CD1c-positive myeloid dendritic cell (primary cell): ENCODE measurements around the gene YIPF5.

Source experiments
- DNase-seq: peaks from one replicate; pipeline ENCODE4 v3.0.0-alpha.2; 2016; ENCODE audit errors: extremely low spot score

The YIPF5 gene

DNA sequence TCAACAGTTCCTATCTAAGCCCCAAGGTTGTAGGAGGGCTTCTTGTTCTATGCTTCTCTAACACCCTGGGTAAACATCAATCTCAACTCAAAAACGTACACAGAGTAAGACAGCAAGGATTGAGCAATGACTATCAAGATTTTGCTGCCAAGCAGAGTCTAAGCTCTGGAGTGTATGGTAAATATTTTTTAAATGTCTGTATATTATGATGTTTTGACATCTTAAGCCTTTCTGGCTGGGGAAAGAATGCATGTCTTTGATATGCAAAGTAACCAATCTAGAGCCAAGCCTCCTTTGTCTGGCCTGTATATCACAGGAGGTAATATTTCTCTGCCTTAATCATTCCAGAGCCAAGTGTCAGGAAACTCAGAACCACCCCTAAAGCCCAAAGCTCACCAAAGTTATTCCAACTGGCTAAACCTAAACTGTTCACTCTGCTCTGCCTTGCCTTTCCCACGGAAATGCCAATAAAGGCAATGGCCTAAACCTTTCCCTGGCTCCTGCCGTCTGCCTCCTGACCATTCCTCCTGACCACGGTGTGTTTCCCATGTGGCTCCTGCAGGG is 45.2 kb downstream of the YIPF5 start:
- no peak for DNase-seq

- DNase-seq, result no peak
Measured at GRCh38 chr5:144122641-144123040, 47.8 kb downstream of the YIPF5 start.

DNA sequence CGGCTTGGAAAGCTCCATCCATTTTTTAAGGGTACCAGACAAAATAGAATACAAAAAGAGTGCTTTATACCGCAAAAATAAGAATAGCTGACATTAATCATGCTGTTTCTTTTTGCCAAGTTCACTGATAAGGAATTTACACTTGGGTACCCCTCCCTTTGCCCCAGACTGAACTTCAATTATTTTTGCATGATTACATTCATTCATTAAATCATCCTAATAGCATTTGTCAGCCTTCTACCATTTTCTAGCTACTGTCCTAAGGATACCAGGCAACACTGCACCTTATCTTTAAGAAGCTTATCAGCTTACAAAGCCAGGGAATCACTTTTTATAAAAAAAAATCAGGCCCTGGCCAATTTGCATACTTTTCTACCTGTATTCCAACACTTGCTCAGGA is 48.4 kb downstream of the YIPF5 start:
- no peak for DNase-seq

GRCh38 chr5:144121577-144121976 is 48.9 kb downstream of the YIPF5 start:
- DNase-seq, result no peak

DNA sequence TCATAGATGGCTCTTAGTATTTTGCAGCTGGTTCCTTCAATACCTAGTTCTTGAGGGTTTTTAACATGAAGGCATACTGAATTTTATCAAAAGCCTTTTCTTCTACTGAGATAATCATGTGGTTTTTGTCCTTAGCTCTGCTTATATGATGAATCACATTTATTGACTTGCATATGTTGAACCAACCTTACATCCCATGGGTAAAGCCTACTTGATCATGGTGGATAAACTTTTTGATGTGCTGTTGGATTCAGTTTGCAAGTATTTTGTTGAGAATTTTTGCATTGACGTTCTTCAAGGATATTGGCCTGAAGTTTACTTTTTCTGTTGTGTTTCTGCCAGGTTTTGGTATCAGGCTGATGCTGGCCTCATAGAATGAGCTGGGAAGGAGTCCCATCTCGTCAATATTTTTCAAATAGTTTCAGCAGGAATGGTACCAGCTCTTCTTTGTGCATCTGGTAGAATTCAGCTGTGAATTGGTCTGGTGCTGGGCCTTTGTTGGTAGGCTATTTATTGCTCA is 49.7 kb downstream of the YIPF5 start:
- no peak for DNase-seq

DNA sequence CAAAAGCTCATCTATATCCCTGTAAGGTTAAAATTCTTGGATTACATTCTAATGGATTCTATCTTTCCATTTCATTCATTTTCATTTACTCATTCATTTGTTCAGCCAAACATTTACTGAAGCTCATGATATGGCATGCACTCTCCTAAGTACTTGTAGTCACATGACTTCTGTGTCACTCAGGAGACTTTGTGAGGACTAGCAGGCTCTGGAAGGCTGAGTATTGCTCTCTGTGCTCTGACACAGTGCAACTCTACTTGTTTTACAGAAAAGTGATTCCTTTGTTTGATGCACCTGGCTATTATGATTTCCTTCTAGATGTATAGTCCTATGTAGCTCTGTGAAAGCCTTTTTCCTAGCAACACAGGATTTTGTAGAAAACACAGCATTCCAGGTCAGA is 53.0 kb downstream of the YIPF5 start:
- no peak for DNase-seq

DNA sequence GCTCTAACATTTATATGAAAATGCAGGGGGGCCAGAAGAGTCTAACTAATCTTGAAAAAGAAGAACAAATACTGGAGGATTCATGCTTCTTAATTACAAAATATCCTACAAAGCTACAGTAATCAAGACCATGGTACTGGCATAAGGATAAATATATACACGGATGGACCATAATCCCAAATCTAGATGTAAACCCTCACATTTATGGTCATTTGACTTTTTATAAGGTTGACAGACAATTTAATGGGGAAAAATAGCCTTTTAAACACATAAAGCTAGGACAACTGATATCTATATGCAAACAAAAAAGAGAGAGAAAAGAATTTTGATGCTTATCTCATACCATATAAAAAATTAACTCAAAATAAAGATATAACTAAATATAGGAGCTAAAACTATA is 55.9 kb downstream of the YIPF5 start:
- DNase-seq, result no peak
